Stomach (tissue), 9 donors: ENCODE data around the gene DTNBP1. TPM values are rescaled to one million over a fixed set of nuclear protein-coding genes. Genes with fewer than 3 reads are reported as not detected.

ENCODE experiments used
- DNase-seq, 2 donors: peaks; one replicate each; pipeline versions ENCODE4 v3.0.0 to v3.0.0-alpha.2; 2013 to 2019
- H3K27ac ChIP-seq, 5 donors: fragments of 200-600 bp in 4 of 5; sonication (generic) in 4 of 5; one replicate each; pipeline ENCODE4 v1.5.1; 2013 to 2019; ENCODE audit warnings: mild to moderate bottlenecking in 1 of 5, moderate library complexity in 1 of 5
- H3K27me3 ChIP-seq, 3 donors: fragments of 200-600 bp; sonication (generic); one replicate each; pipeline ENCODE4 v1.5.1; 2017 to 2019; ENCODE audit warnings: mixed run types in 1 of 3
- H3K36me3 ChIP-seq, 4 donors: fragments of 200-600 bp; sonication (generic); 1 replicate in 3 of 4; 2 replicates in 1 of 4; pipeline ENCODE4 v1.5.1; 2016 to 2019
- H3K4me1 ChIP-seq, 4 donors: fragments of 200-600 bp; sonication (generic); one replicate each; pipeline ENCODE4 v1.5.1; 2016 to 2019
- H3K4me3 ChIP-seq, 4 donors: fragments of 200-600 bp; sonication (generic) in 3 of 4; one replicate each; pipeline ENCODE4 v1.5.1; 2016 to 2019; ENCODE audit warnings: mild to moderate bottlenecking in 1 of 4
- H3K9me3 ChIP-seq, 4 donors: fragments of 200-600 bp; sonication (generic); one replicate each; pipeline ENCODE4 v1.5.1; 2016 to 2019
- EP300 ChIP-seq: sonication (generic); formaldehyde crosslinking; IDR thresholded peaks from one replicate; pipeline ENCODE4 v1.6.1; 2017; ENCODE audit warnings: antibody characterized with exemption
- POLR2A ChIP-seq, 4 donors: fragments of 450-650 bp; IDR thresholded peaks; one replicate each; pipeline ENCODE4 v1.6.1; 2016; ENCODE audit warnings: antibody characterized with exemption in 4 of 4, control low read depth in 2 of 4, mild to moderate bottlenecking in 1 of 4, moderate library complexity in 1 of 4
- POLR2AphosphoS5 ChIP-seq, 3 donors: sonication (generic); formaldehyde crosslinking; IDR thresholded peaks; one replicate each; pipeline ENCODE4 v1.6.1; 2016; ENCODE audit warnings: antibody characterized with exemption in 3 of 3
- WGBS, 5 donors: extraction: QIAGEN DNeasy Blood & Tissue Kit in 3 of 5; methylation state at CpG; one replicate each; pipeline versions ENCODE4 v1.1.5 to v1.1.7; 2013 to 2018; 5-methylcytosine and 5-hydroxymethylcytosine counted together
- intact Hi-C: fragments of 100-400 bp; cut with DNase I; formaldehyde crosslinking; loops from one replicate; pipeline ENCODE4 v1.15.1; 2023; ENCODE audit warnings: low total_unique reads
- polyA plus RNA-seq, 3 donors: library from polyadenylated mRNA; stranded (reverse); fragments of 200-250 nt; gene quantifications; one replicate each; pipeline ENCODE4 v1.2.3, GENCODE V29; 2013
- total RNA-seq, 5 donors: library from RNA; depleted of rRNA; stranded (reverse); fragments of >200 nt; gene quantifications; one replicate each; pipeline versions ENCODE4 v1.1.0 to v1.2.3, GENCODE V29; 2014 to 2016
- TF ChIP-seq, protein P1 (sequence below), 7 experiments: fragments of 450-650 bp in 4 of 7; fragments of 200-600 bp in 3 of 7; sonication (generic) in 3 of 7; IDR thresholded peaks; one replicate each; pipeline ENCODE4 v1.5.1; 2016 to 2019; ENCODE audit warnings: antibody characterized with exemption in 7 of 7, control low read depth in 2 of 7, mild to moderate bottlenecking in 1 of 7
- donor health status: healthy with polysubstance abuse.
- donor health status: Bipolar disorder and iron deficiency.
- donor health status: healthy.

DTNBP1 gene
- total and polyA plus RNA-seq, 8 donors = 4.1 to 68.7 (median 12.0) TPM

DNA sequence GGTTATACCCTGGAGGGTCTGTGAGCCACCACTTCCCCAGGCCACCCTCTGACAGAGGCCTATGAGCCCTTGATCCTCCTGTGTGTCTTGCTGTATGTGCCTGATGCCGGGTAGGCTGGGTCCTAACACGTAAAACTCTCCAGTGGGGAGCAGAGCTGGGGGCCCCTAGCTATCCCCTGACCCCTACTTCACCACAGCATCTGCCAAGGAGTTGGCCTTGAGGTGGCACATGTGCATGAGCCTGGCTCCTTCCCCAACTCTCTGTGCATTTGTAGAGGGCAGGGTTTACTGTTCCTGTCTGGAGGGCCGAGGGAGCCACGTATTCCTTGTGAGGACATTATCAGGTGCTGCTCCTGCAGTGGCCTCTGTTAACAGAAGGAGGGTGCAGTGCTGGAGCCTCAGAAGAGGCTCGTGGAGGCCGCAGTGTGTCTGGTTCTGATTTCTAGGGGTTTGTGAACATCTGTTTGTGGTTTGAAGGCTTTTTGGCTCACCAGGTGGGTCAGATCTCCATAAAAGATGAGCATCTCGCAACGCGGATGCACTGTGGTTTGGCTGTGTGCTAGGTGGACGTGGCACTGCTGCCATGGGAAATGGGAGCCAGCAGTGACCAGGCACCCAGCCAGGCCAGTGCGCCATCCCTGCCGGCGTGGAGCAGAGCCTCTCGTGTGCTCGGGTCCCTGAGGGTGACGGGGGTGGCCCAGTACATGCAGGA, 152.1 kb downstream of the DTNBP1 start:
- Histone ChIP-seq H3K27me3 (no peaks in the 10 kb centered on the region), H3K36me3 (peaks cover 43 to 96% (median 89%) of the 10 kb centered on the region in 4 donors), H3K4me3 (no peak overlapping the region), H3K4me1 (peaks cover 4 to 13% (median 6%) of the 10 kb centered on the region in 4 donors), H3K27ac (no peak overlapping the region), H3K9me3 (no peaks in the 10 kb centered on the region)
- intact Hi-C loops = no loop called here
- no peak for TF ChIP-seq POLR2AphosphoS5 (IDR thresholded peaks at IDR 0.05)
- no peak for TF ChIP-seq POLR2A (IDR thresholded peaks at IDR 0.05)
- TF ChIP-seq EP300 = no peak
- TF ChIP-seq, protein P1, sequence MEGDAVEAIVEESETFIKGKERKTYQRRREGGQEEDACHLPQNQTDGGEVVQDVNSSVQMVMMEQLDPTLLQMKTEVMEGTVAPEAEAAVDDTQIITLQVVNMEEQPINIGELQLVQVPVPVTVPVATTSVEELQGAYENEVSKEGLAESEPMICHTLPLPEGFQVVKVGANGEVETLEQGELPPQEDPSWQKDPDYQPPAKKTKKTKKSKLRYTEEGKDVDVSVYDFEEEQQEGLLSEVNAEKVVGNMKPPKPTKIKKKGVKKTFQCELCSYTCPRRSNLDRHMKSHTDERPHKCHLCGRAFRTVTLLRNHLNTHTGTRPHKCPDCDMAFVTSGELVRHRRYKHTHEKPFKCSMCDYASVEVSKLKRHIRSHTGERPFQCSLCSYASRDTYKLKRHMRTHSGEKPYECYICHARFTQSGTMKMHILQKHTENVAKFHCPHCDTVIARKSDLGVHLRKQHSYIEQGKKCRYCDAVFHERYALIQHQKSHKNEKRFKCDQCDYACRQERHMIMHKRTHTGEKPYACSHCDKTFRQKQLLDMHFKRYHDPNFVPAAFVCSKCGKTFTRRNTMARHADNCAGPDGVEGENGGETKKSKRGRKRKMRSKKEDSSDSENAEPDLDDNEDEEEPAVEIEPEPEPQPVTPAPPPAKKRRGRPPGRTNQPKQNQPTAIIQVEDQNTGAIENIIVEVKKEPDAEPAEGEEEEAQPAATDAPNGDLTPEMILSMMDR (IDR thresholded peaks at IDR 0.05) = no peak
- no peak for DNase-seq
- WGBS, 5 donors = 79 to 85% (median 84%) methylated on average over 12 to 16 of the region's 16 CpGs

DNA sequence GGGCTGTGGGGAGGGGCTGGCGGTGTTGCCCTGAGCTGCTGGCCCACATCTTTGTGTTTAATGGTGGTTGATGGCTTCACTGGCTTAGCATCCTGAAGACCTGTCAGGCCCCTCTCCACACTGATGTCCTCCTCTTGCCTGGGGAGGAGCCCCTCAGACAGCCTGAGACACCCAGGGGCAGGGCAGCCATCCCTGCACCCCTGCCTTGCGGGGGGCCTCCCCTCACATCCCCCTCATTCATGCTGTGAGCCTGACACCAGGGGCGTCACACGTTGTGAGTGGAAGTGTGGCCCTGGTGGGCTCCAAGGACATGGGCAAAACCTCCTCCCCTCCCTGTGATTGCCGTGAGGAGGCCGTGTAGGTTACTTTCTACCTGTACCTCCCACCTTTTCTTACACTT, 152.7 kb downstream of the DTNBP1 start:
- no peak for TF ChIP-seq EP300
- no peak for TF ChIP-seq POLR2AphosphoS5 (IDR thresholded peaks at IDR 0.05)
- no peak for TF ChIP-seq POLR2A (IDR thresholded peaks at IDR 0.05)
- TF ChIP-seq, protein P1 (IDR thresholded peaks at IDR 0.05) = no peak
- peaks cover 43 to 98% (median 88%) of the 10 kb centered on the region in 4 donors for H3K36me3 ChIP-seq
- no peaks in the 10 kb centered on the region for H3K9me3 ChIP-seq
- peaks cover 10 to 19% (median 12%) of the 10 kb centered on the region in 4 donors for H3K4me1 ChIP-seq
- WGBS, 5 donors = 87 to 98% (median 97%) methylated on average over 5 to 6 of the region's 6 CpGs
- H3K27ac ChIP-seq = no peak overlapping the region
- intact Hi-C loops = no loop called here
- no peak for DNase-seq
- no peak overlapping the region for H3K4me3 ChIP-seq
- no peaks in the 10 kb centered on the region for H3K27me3 ChIP-seq

DNA sequence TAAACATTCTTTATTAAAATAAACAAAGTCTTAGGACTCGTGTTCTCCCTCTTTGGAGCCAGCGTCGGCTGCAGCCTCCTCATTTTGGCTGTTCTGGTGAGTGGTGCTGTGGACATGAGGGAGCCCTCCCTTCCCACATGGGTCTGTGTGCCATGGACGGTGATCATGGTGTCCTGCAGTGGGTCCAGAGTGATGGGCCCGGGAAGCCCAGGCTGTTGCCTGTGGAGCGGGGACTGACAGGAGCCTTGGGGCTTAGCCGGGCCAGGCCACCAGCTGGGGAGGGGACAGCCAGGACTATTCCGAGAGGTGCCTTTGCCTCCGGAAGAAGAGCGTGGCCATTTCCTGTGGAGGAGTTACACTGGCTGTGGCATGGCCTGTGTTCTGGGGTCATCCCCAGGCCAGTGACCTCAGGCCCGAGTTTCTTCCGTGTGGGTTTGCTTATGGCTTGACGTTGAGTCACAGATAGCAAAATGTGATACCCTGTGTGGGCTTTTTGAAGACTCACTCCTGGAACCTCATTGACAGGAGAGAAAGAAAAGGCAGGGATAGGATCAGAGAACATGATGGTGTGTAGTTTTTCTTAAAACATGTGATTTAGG, 153.4 kb downstream of the DTNBP1 start:
- TF ChIP-seq EP300 = no peak
- no peak for TF ChIP-seq POLR2A (IDR thresholded peaks at IDR 0.05)
- TF ChIP-seq, protein P1 (IDR thresholded peaks at IDR 0.05) = no peak
- no peak for TF ChIP-seq POLR2AphosphoS5 (IDR thresholded peaks at IDR 0.05)
- Histone ChIP-seq H3K9me3 (no peaks in the 10 kb centered on the region), H3K27me3 (no peaks in the 10 kb centered on the region), H3K36me3 (peaks cover 43 to 95% (median 81%) of the 10 kb centered on the region in 4 donors), H3K4me3 (no peak overlapping the region), H3K4me1 (peaks cover 13 to 26% (median 17%) of the 10 kb centered on the region in 4 donors), H3K27ac (no peak overlapping the region)
- DNase-seq = no peak
- WGBS, 5 donors = 78 to 87% (median 79%) methylated on average over 6 to 13 of the region's 13 CpGs
- intact Hi-C loops = loop anchor here (10.0 kb wide), 1 partner anchor 115 kb away; no protein-coding TSS in a partner anchor

DNA sequence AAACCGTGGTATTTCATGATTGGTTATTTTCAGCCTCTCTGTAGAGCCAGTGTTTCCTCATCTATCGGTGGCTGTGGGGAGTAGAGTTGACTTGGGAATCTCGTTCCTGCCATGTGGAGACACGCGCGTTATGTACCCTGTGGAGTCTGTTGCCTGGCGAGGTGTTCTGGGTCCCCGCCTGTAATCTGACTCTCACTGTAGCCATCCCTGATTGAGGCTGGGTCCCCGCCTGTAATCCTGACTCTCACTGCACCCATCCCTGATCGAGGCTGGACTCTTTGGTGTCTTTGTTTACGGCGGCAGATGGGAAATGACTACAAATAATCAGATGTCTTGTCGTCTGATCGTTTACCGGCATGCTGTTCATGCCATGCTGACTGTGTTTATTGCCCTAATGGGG, 153.9 kb downstream of the DTNBP1 start:
- no peaks in the 10 kb centered on the region for H3K9me3 ChIP-seq
- 87 to 92% (median 88%) methylated on average over 13 to 15 of the region's 15 CpGs for WGBS, 5 donors
- intact Hi-C loops = loop anchor here (10.0 kb wide), 1 partner anchor 116 kb away; no protein-coding TSS in a partner anchor
- no peak for TF ChIP-seq EP300
- TF ChIP-seq, protein P1 (IDR thresholded peaks at IDR 0.05) = no peak
- TF ChIP-seq POLR2AphosphoS5 (IDR thresholded peaks at IDR 0.05) = no peak
- no peak for TF ChIP-seq POLR2A (IDR thresholded peaks at IDR 0.05)
- no peak for DNase-seq
- H3K36me3 ChIP-seq = peaks cover 38 to 92% (median 78%) of the 10 kb centered on the region in 4 donors
- no peak overlapping the region for H3K4me3 ChIP-seq
- no peaks in the 10 kb centered on the region for H3K27me3 ChIP-seq
- H3K4me1 ChIP-seq = peaks cover 16 to 31% (median 21%) of the 10 kb centered on the region in 4 donors
- H3K27ac ChIP-seq = no peak overlapping the region
